CD4-positive, alpha-beta memory T cell (primary cell): ENCODE results near the gene TUBB6. TPM values are rescaled to one million over a fixed set of nuclear protein-coding genes. Genes with fewer than 3 reads are reported as not detected.

Experiments used
- CTCF ChIA-PET: fragments of 350-600 bp; sonication (Branson Sonifier 250); formaldehyde crosslinking; loops from one replicate; lab custom pipeline; 2021; ENCODE audit warnings: inconsistent platforms; ENCODE audit not compliant: partially characterized antibody; lab: Charles Lee
- POLR2A ChIA-PET: fragments of 350-600 bp; sonication (Branson Sonifier 250); formaldehyde crosslinking; loops from one replicate; lab custom pipeline; 2021; ENCODE audit not compliant: partially characterized antibody; lab: Charles Lee
- DNase-seq, 5 donors: peaks; one replicate each; pipeline versions ENCODE4 v3.0.0 to v3.0.0-alpha.2; 2020 to 2022; ENCODE audit warnings: mixed read lengths in 1 of 5
- H3K27ac ChIP-seq: one replicate; pipeline ENCODE4 v1.7.0; 2013; ENCODE audit warnings: low read depth, low read length
- H3K27me3 ChIP-seq: 2 replicates; pipeline ENCODE4 v1.7.0; 2013; ENCODE audit warnings: mild to moderate bottlenecking, low read length, moderate library complexity; ENCODE audit not compliant: insufficient read depth
- H3K36me3 ChIP-seq: 2 replicates; pipeline ENCODE4 v1.7.0; 2013; ENCODE audit warnings: mild to moderate bottlenecking, low read length, moderate library complexity; ENCODE audit not compliant: insufficient read depth
- H3K4me1 ChIP-seq: 2 replicates; pipeline ENCODE4 v1.7.0; 2013; ENCODE audit warnings: mild to moderate bottlenecking, low read length, moderate library complexity; ENCODE audit not compliant: insufficient read depth
- H3K4me3 ChIP-seq, 2 donors: one replicate each; pipeline ENCODE4 v1.7.0; 2013; ENCODE audit warnings: low read length in 2 of 2, mild to moderate bottlenecking in 1 of 2
- H3K9me3 ChIP-seq, 2 donors: one replicate each; pipeline ENCODE4 v1.7.0; 2013; ENCODE audit warnings: low read length in 2 of 2, control low read depth in 1 of 2; ENCODE audit not compliant: control insufficient read depth in 1 of 2
- H3K27ac Mint-ChIP-seq, 7 donors: one replicate each; pipeline ENCODE4 v1.8.0; 2020 to 2021; ENCODE audit warnings: mixed read lengths in 7 of 7, mild to moderate bottlenecking in 6 of 7, inconsistent platforms in 3 of 7, moderate library complexity in 3 of 7
- H3K27me3 Mint-ChIP-seq, 2 donors: one replicate each; pipeline ENCODE4 v1.8.0; 2020 to 2021; ENCODE audit warnings: mixed read lengths in 2 of 2
- H3K36me3 Mint-ChIP-seq, 2 donors: one replicate each; pipeline ENCODE4 v1.8.0; 2020 to 2021; ENCODE audit warnings: mixed read lengths in 2 of 2, inconsistent platforms in 1 of 2, mild to moderate bottlenecking in 1 of 2
- H3K4me1 Mint-ChIP-seq, 4 donors: one replicate each; pipeline ENCODE4 v1.8.0; 2020 to 2021; ENCODE audit warnings: mixed read lengths in 4 of 4, mild to moderate bottlenecking in 1 of 4
- H3K4me3 Mint-ChIP-seq, 8 donors: one replicate each; pipeline ENCODE4 v1.8.0; 2020 to 2021; ENCODE audit warnings: mixed read lengths in 8 of 8, mild to moderate bottlenecking in 7 of 8, moderate library complexity in 6 of 8, inconsistent platforms in 3 of 8
- H3K9me3 Mint-ChIP-seq, 8 donors: one replicate each; pipeline ENCODE4 v1.8.0; 2020 to 2021; ENCODE audit warnings: mixed read lengths in 8 of 8, mild to moderate bottlenecking in 5 of 8, inconsistent platforms in 3 of 8, moderate library complexity in 1 of 8
- intact Hi-C: fragments of 100-400 bp; cut with micrococcal nuclease; formaldehyde crosslinking; loops from one replicate; pipeline ENCODE4 v1.15.1; 2023
- polyA plus RNA-seq, 2 donors: library from polyadenylated mRNA; unstranded; fragments of 300-500 nt; fragmentation: Illumina TruSeq; gene quantifications; one replicate each; pipeline ENCODE4 v1.2.3, GENCODE V29; 2021
- total RNA-seq, 2 experiments: library from RNA; stranded (reverse); gene quantifications; one replicate each; pipeline ENCODE4 v1.2.3, GENCODE V29; 2021

The TUBB6 gene
- total and polyA plus RNA-seq, 4 experiments from 2014 or later = 0.96 to 3.2 (median 1.6) TPM

- no peak overlapping the region for H3K27ac ChIP-seq
- ChIA-PET CTCF (interaction anchor here (0.9 to 3.8 kb wide), 5 partner anchors 8 to 608 kb away, joined by 3 to 26 read pairs (median 16); no protein-coding TSS in a partner anchor), POLR2A (no interaction called here)
- H3K27me3 Mint-ChIP-seq = no peaks in the 10 kb centered on the region
- no peak for DNase-seq
- H3K4me1 Mint-ChIP-seq = peaks cover 0 to 4% (median 1%) of the 10 kb centered on the region in 4 donors
- peaks cover 37 to 51% of the 10 kb centered on the region in 2 donors for H3K36me3 Mint-ChIP-seq
- intact Hi-C loops = no loop called here
- H3K27me3 ChIP-seq = no peaks in the 10 kb centered on the region
- H3K4me3 ChIP-seq = no peak overlapping the region
- H3K4me3 Mint-ChIP-seq = no peak overlapping the region
- no peaks in the 10 kb centered on the region for H3K4me1 ChIP-seq
- peaks cover 0 to 2% (median 0%) of the 10 kb centered on the region in 8 donors for H3K9me3 Mint-ChIP-seq
- no peak overlapping the region for H3K27ac Mint-ChIP-seq
- H3K36me3 ChIP-seq = peaks cover 18% of the 10 kb centered on the region
- H3K9me3 ChIP-seq = no peaks in the 10 kb centered on the region
Observed at GRCh38 chr18:12326711-12327460, 18.8 kb downstream of the TUBB6 start.

- H3K4me1 Mint-ChIP-seq = peaks cover 0 to 4% (median 1%) of the 10 kb centered on the region in 4 donors
- peak; percentile 47 to 59 (median 56) for DNase-seq
- intact Hi-C loops = no loop called here
- no peaks in the 10 kb centered on the region for H3K27me3 ChIP-seq
- H3K4me1 ChIP-seq = no peaks in the 10 kb centered on the region
- H3K27ac ChIP-seq = no peak overlapping the region
- H3K27ac Mint-ChIP-seq = peak overlapping the region in 1 of 7 donors; percentile 48
- peaks cover 0 to 2% (median 0%) of the 10 kb centered on the region in 8 donors for H3K9me3 Mint-ChIP-seq
- no peaks in the 10 kb centered on the region for H3K27me3 Mint-ChIP-seq
- H3K36me3 ChIP-seq = peaks cover 18% of the 10 kb centered on the region
- POLR2A ChIA-PET = interaction anchor here (1.0 kb wide), 1 partner anchor 330 kb away, joined by 3 read pairs; the partner anchor contains the start of gene SPIRE1
- CTCF ChIA-PET = interaction anchor here (0.7 to 3.8 kb wide), 17 partner anchors 9 to 607 kb away, joined by 3 to 26 read pairs (median 4); partner anchors contain the start of genes AFG3L2 and SPIRE1
- peaks cover 37 to 51% of the 10 kb centered on the region in 2 donors for H3K36me3 Mint-ChIP-seq
- H3K4me3 Mint-ChIP-seq = no peak overlapping the region
- H3K4me3 ChIP-seq = no peak overlapping the region
- H3K9me3 ChIP-seq = no peaks in the 10 kb centered on the region
Observed at GRCh38 chr18:12327510-12328178, 19.6 kb downstream of the TUBB6 start.

GRCh38 chr18:12328179-12328823, 20.3 kb downstream of the TUBB6 start:
- Histone ChIP-seq H3K27me3 (no peaks in the 10 kb centered on the region), H3K36me3 (peaks cover 18% of the 10 kb centered on the region), H3K4me1 (no peaks in the 10 kb centered on the region), H3K27ac (no peak overlapping the region), H3K9me3 (no peaks in the 10 kb centered on the region), H3K4me3 (no peak overlapping the region)
- no peaks in the 10 kb centered on the region for H3K27me3 Mint-ChIP-seq
- no peak for DNase-seq
- peaks cover 0 to 2% (median 0%) of the 10 kb centered on the region in 8 donors for H3K9me3 Mint-ChIP-seq
- ChIA-PET CTCF (interaction anchor here (0.6 to 3.8 kb wide), 17 partner anchors 9 to 606 kb away, joined by 3 to 26 read pairs (median 4); partner anchors contain the start of genes AFG3L2 and SPIRE1), POLR2A (interaction anchor here (1.0 kb wide), 1 partner anchor 330 kb away, joined by 3 read pairs; the partner anchor contains the start of gene SPIRE1)
- peaks cover 38 to 49% of the 10 kb centered on the region in 2 donors for H3K36me3 Mint-ChIP-seq
- intact Hi-C loops = no loop called here
- H3K4me3 Mint-ChIP-seq = no peak overlapping the region
- peaks cover 0 to 4% (median 1%) of the 10 kb centered on the region in 4 donors for H3K4me1 Mint-ChIP-seq
- H3K27ac Mint-ChIP-seq = peak overlapping the region in 1 of 7 donors; percentile 48

- Mint-ChIP-seq H3K27ac (no peak overlapping the region), H3K4me1 (peaks cover 0 to 4% (median 1%) of the 10 kb centered on the region in 4 donors), H3K9me3 (peaks cover 0 to 2% (median 0%) of the 10 kb centered on the region in 8 donors), H3K27me3 (no peaks in the 10 kb centered on the region), H3K36me3 (peaks cover 44 to 54% of the 10 kb centered on the region in 2 donors), H3K4me3 (no peak overlapping the region)
- Histone ChIP-seq H3K4me3 (no peak overlapping the region), H3K36me3 (peaks cover 20% of the 10 kb centered on the region), H3K9me3 (no peaks in the 10 kb centered on the region), H3K27ac (no peak overlapping the region), H3K4me1 (no peaks in the 10 kb centered on the region), H3K27me3 (no peaks in the 10 kb centered on the region)
- CTCF ChIA-PET = interaction anchor here (0.6 to 3.8 kb wide), 10 partner anchors 10 to 605 kb away, joined by 3 to 26 read pairs (median 6); partner anchors contain the start of gene AFG3L2
- intact Hi-C loops = no loop called here
- POLR2A ChIA-PET = no interaction called here
- DNase-seq = no peak
Observed at GRCh38 chr18:12329125-12329698, 21.2 kb downstream of the TUBB6 start.

GRCh38 chr18:12330766-12331165, 22.7 kb downstream of the TUBB6 start:
- peaks cover 0 to 2% (median 0%) of the 10 kb centered on the region in 8 donors for H3K9me3 Mint-ChIP-seq
- H3K4me3 Mint-ChIP-seq = no peak overlapping the region
- Histone ChIP-seq H3K4me1 (no peaks in the 10 kb centered on the region), H3K27me3 (no peaks in the 10 kb centered on the region), H3K27ac (no peak overlapping the region), H3K36me3 (peaks cover 21% of the 10 kb centered on the region), H3K9me3 (no peaks in the 10 kb centered on the region), H3K4me3 (no peak overlapping the region)
- H3K4me1 Mint-ChIP-seq = peaks cover 0 to 4% (median 1%) of the 10 kb centered on the region in 4 donors
- intact Hi-C loops = no loop called here
- ChIA-PET POLR2A (no interaction called here), CTCF (interaction anchor here (0.8 to 1.5 kb wide), 2 partner anchors 47 to 329 kb away, joined by 3 read pairs; partner anchors contain the start of gene AFG3L2)
- H3K36me3 Mint-ChIP-seq = peaks cover 52 to 60% of the 10 kb centered on the region in 2 donors
- no peaks in the 10 kb centered on the region for H3K27me3 Mint-ChIP-seq
- no peak for DNase-seq
- H3K27ac Mint-ChIP-seq = no peak overlapping the region

- Histone ChIP-seq H3K27me3 (no peaks in the 10 kb centered on the region), H3K9me3 (no peaks in the 10 kb centered on the region), H3K27ac (no peak overlapping the region), H3K4me1 (no peaks in the 10 kb centered on the region), H3K4me3 (no peak overlapping the region), H3K36me3 (peaks cover 22% of the 10 kb centered on the region)
- Mint-ChIP-seq H3K9me3 (no peaks in the 10 kb centered on the region), H3K36me3 (peaks cover 54 to 55% of the 10 kb centered on the region in 2 donors), H3K4me1 (peaks cover 0 to 2% (median 0%) of the 10 kb centered on the region in 4 donors), H3K27me3 (no peaks in the 10 kb centered on the region), H3K4me3 (no peak overlapping the region), H3K27ac (no peak overlapping the region)
- CTCF ChIA-PET = no interaction called here
- intact Hi-C loops = no loop called here
- DNase-seq = no peak
- POLR2A ChIA-PET = no interaction called here
Observed at GRCh38 chr18:12333506-12334290, 25.7 kb downstream of the TUBB6 start.
